Measurements from ENCODE around the gene TBL1XR1.

- TF ChIP-seq GATA3 (IDR thresholded peaks at IDR 0.05; ENCODE audit: low read depth, low read length) (no peak), GATA2 (IDR thresholded peaks at IDR 0.05; ENCODE audit: low read depth, low read length) (no peak)
Observed at GRCh38 chr3:177039490-177040274, 157.6 kb downstream of the TBL1XR1 start.

Data from SH-SY5Y (cell line).